ENCODE data around the gene TP53I13. TPM values are rescaled to one million over a fixed set of nuclear protein-coding genes. Genes with fewer than 3 reads are reported as not detected.

The TP53I13 gene
- total RNA-seq, 2 donors from 2014 or later = 48.8 to 67.0 TPM

DNA sequence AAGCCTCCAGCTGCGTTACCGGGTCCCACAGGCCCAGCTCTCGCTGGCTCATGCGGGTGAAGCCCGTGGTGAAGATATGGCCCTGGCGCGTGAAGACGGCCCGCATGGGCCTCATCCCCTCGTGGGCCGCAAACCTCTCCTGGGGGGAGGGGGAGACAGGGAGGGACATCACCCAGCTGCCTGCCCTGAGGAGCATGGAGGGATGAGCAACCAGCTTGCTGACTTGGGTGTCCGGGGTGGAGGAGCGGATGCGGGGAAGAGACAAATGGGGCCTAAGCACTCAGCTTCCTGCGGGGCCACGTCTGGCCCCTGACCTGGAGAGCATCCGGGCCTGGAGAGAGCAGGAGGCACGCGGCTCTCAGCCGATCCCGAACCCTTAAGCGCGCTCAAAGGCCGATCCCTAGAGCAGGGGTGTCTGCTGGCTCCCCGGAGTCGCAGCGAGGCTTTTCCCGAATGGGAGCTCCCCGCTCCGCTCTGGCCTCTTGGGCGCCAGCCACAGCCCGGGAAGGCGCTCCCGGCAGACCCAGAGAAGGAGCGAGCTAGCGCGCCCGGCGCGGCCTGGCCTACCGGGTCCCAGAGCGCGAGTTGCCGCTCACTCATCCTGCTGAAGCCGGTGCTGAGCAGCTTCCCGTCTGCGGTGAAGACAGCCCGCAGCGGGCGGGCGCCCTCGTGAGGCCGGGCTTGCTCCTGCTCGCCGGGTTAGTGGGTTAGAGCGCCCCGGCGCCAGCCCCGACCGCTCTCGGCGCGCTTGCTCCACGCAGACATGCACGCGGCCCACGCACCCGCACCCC, 49.2 kb downstream of the TP53I13 start:
- peak overlapping the region; percentile 76 to 86 for H3K27ac ChIP-seq

DNA sequence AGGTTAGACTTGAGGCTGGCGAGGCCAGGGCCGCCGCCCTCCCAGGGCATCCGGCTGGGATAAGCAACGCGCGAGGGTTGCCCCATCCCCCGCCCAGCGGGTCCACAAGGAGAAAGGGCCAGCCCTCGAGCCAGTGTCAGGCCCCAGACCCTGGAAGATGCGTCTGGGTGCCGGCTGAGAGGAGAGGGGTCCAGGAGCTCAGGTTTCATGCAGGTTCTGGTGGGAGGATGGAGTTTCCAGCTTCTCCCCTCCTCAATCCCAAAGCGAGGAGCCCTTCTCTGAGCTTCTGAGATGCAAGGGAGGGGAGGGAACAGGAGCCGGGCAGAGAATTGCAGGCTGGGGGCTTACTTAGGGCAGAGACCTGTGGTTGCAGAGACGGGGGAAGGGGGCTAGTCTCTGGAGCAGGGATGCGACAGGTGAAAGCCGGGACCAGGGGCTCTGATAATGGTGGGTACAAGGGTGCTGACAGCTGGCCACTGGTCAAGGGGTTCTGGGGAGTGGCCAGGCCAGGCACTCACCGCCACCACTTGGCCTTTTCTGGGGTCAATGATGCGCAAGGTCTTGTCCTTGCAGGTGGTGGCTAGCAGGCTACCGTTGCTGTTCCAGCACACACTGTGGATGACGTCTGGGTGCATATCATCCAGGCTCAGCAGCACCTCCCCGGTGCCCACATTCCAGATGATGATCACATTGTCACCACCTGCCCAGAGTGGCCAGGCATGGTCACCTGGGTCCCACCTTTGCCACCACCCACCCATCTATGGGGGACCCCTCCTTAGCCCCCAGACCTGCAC, 50.0 kb downstream of the TP53I13 start:
- TF ChIP-seq, protein P1, sequence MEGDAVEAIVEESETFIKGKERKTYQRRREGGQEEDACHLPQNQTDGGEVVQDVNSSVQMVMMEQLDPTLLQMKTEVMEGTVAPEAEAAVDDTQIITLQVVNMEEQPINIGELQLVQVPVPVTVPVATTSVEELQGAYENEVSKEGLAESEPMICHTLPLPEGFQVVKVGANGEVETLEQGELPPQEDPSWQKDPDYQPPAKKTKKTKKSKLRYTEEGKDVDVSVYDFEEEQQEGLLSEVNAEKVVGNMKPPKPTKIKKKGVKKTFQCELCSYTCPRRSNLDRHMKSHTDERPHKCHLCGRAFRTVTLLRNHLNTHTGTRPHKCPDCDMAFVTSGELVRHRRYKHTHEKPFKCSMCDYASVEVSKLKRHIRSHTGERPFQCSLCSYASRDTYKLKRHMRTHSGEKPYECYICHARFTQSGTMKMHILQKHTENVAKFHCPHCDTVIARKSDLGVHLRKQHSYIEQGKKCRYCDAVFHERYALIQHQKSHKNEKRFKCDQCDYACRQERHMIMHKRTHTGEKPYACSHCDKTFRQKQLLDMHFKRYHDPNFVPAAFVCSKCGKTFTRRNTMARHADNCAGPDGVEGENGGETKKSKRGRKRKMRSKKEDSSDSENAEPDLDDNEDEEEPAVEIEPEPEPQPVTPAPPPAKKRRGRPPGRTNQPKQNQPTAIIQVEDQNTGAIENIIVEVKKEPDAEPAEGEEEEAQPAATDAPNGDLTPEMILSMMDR (IDR thresholded peaks at IDR 0.05) = peak in 1 of 2 donors; percentile 39
- Histone ChIP-seq H3K27me3 (no peaks in the 10 kb centered on the region), H3K9me3 (no peaks in the 10 kb centered on the region), H3K4me1 (peaks cover 0 to 91% of the 10 kb centered on the region in 2 donors), H3K27ac (peak overlapping the region; percentile 82 to 86), H3K4me3 (peak overlapping the region in 1 of 2 donors; percentile 50), H3K36me3 (no peaks in the 10 kb centered on the region)
- no peak for DNase-seq (ENCODE audit: low spot score)

More for the DNA sequence above, 49.2 kb downstream of the TP53I13 start:
- peak overlapping the region; percentile 16 to 50 for H3K4me3 ChIP-seq
- no peaks in the 10 kb centered on the region for H3K27me3 ChIP-seq
- H3K9me3 ChIP-seq = no peaks in the 10 kb centered on the region
- peaks cover 0 to 91% of the 10 kb centered on the region in 2 donors for H3K4me1 ChIP-seq
- H3K36me3 ChIP-seq = no peaks in the 10 kb centered on the region
- TF ChIP-seq, protein P1 (IDR thresholded peaks at IDR 0.05) = peak; percentile 21 to 80
- DNase-seq (ENCODE audit: low spot score) = no peak

DNA sequence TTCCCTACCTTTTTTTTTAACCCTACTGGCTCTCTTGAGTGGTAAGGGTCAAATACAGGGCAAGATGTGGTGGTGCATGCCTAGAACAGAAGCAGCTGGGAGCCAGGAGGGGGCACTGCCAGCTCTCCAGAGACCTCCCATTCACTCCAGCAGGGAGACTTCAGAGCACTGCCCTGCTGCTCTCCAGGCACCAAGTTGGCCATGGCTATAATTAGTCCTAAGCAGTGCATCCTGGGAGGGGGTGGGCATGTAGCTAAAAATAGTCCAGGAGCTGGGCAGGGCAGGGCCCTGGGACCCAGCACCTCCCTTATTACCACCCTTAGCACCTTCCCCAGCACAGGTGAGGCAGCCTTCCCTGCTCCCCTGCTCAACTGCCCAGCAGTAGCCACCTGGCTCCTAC, 50.8 kb downstream of the TP53I13 start:
- H3K4me1 ChIP-seq = peaks cover 0 to 85% of the 10 kb centered on the region in 2 donors
- no peak overlapping the region for H3K4me3 ChIP-seq
- TF ChIP-seq, protein P1 (IDR thresholded peaks at IDR 0.05) = peak in 1 of 2 donors; percentile 69
- H3K27me3 ChIP-seq = no peaks in the 10 kb centered on the region
- H3K27ac ChIP-seq = peak overlapping the region; percentile 82 to 86
- H3K36me3 ChIP-seq = no peaks in the 10 kb centered on the region
- no peaks in the 10 kb centered on the region for H3K9me3 ChIP-seq
- DNase-seq (ENCODE audit: low spot score) = no peak

DNA sequence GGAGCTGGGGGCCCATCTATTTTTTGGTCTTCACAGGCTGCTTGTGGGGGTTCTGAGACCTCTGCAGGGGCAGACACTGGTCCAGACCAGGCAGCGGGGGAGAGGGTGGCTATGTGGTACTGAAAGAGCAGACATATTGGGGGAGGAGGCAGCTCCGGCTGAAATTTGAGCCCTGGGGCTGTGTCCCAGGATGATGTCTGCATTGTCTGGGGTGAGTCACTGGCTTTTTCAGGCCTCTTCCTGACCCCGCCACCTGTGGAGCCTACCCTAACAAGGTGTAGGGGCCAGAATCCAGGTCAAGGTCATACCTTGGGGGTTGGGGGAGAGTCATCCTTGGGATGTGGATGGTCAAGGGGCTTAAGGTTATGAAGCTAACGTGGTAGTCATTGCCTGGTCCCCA, 51.8 kb downstream of the TP53I13 start:
- DNase-seq (ENCODE audit: low spot score) = no peak
- Histone ChIP-seq H3K9me3 (no peaks in the 10 kb centered on the region), H3K4me3 (no peak overlapping the region), H3K27ac (peak overlapping the region; percentile 82 to 86), H3K27me3 (no peaks in the 10 kb centered on the region), H3K4me1 (peaks cover 0 to 80% of the 10 kb centered on the region in 2 donors), H3K36me3 (no peaks in the 10 kb centered on the region)
- TF ChIP-seq, protein P1 (IDR thresholded peaks at IDR 0.05) = no peak

DNA sequence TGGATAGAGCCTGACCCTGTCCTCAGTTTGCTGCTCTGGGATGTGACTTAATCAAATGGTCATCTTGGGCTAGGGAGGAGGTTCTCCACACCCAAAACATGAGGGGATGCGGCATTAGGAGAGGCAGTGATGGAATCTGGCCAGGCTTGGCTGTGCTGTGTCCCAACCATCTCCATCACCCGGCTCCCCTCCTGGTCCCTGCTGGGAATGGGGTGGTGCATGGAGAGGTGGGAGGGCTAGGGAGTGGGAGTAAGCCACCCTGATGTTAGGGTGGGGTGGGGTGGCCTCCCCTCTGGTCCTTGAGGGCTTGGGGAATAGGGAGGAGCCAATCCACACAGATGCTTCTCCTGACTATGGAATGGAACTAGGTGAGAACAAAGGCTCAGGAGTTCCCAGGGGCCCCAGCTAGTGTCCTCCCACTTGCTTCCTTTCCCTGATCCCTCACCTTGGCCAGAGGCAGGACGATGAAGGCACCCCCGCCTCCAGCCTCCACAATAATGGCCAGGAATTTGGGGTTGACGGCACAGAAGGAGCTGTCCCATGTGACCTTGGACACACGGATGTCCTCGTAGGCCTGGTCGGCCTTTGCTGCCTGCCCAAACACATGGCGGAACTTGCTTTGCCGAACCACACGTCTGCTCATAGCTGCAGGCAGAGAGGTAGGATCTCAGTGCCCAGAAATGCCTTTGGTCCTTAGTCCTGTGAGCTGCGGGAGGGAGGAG, 52.4 kb downstream of the TP53I13 start:
- Histone ChIP-seq H3K4me3 (peak overlapping the region in 1 of 2 donors; percentile 69), H3K36me3 (no peaks in the 10 kb centered on the region), H3K27me3 (no peaks in the 10 kb centered on the region), H3K4me1 (peaks cover 0 to 73% of the 10 kb centered on the region in 2 donors), H3K9me3 (no peaks in the 10 kb centered on the region), H3K27ac (peak overlapping the region; percentile 82 to 86)
- TF ChIP-seq, protein P1 (IDR thresholded peaks at IDR 0.05) = no peak
- DNase-seq (ENCODE audit: low spot score) = no peak

Data from right atrium auricular region (tissue), 2 donors.